Measurements from ENCODE around the gene MMP20.

Gene MMP20

DNA sequence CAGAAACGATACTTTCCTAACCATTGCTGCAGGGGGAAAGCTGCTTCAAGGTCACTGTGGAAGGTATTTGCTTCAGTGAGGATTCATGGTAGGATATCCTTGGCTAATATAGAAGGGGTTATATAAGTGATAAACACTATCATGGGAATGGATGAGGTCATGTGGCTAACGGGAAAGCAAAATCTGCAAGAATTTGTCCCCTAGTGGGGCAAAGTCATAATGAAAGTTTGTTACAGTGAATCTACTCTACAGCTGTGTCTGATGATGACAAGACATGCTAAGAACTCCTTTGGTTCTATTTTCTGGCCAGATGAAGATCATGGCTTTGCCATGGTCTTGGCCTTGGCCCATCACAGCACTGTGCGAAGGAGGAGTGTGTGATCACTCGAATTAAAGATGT is 13.8 kb downstream of the MMP20 start:
- no peak overlapping the region for H3K4me3 ChIP-seq (ENCODE audit: low read length)
- H3K27ac ChIP-seq (ENCODE audit: low read length) = no peak overlapping the region
- no peaks in the 10 kb centered on the region for H3K9me3 ChIP-seq (ENCODE audit: control insufficient read depth, insufficient read depth, low read length)
- WGBS (ENCODE audit: insufficient coverage, insufficient read length) = no CpG with 5 or more reads among the region's 4 CpGs
- H3K27me3 ChIP-seq (ENCODE audit: control insufficient read depth, insufficient read depth, low read length) = no peaks in the 10 kb centered on the region
- no peaks in the 10 kb centered on the region for H3K36me3 ChIP-seq (ENCODE audit: control insufficient read depth, insufficient read depth, low read length)
- peaks cover 3% of the 10 kb centered on the region; the same call in 1 of the 2 replicates for H3K4me1 ChIP-seq (ENCODE audit: control insufficient read depth, insufficient read depth, low read length)
- DNase-seq (ENCODE audit: low read depth, low spot score) = no peak

DNA sequence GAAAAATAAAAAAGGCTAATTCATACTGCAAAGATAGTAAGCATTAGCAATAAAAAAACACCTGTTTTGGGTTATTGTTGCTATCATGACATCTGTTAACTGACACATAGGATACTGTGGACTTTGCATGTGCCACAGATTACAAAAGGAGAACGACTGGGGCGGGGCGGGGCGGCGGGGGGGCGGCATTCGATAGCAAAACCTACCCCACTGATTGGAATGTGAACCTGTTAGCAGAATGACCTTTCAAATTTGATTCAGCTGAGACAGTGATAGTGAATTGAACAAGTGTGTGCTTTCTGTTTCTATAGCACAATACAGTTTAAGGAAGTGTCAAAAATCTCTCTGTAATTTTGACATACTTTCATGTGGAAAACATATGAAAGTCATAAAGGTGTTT is 14.9 kb downstream of the MMP20 start:
- Histone ChIP-seq H3K4me1 (ENCODE audit: control insufficient read depth, insufficient read depth, low read length) (no peaks in the 10 kb centered on the region), H3K4me3 (ENCODE audit: low read length) (no peak overlapping the region), H3K9me3 (ENCODE audit: control insufficient read depth, insufficient read depth, low read length) (no peaks in the 10 kb centered on the region), H3K27me3 (ENCODE audit: control insufficient read depth, insufficient read depth, low read length) (no peaks in the 10 kb centered on the region), H3K36me3 (ENCODE audit: control insufficient read depth, insufficient read depth, low read length) (no peaks in the 10 kb centered on the region), H3K27ac (ENCODE audit: low read length) (no peak overlapping the region)
- no CpG with 5 or more reads among the region's 7 CpGs for WGBS (ENCODE audit: insufficient coverage, insufficient read length)
- DNase-seq (ENCODE audit: low read depth, low spot score) = no peak

- H3K27me3 ChIP-seq (ENCODE audit: control insufficient read depth, insufficient read depth, low read length) = no peaks in the 10 kb centered on the region
Measured at GRCh38 chr11:102608699-102609098, 16.4 kb downstream of the MMP20 start.

DNA sequence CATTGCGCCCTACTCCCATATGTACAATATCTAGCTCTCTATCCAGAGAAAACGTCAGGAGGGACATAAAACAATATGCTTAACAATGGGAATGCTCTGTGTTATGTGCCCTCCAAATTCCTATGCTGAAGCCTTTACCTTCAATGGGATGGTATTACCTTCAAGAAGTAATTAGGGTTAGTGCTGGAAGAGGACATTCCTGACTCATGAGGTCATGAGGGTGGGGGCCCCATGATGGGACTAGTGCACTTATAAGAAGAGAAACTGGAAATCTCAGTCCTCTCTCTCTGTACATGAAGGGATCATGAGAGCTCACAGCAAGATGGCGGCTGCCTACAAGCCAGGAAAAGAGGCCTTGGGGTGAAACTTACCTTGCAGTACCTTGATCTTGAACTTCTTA is 20.3 kb downstream of the MMP20 start:
- Histone ChIP-seq H3K4me1 (ENCODE audit: control insufficient read depth, insufficient read depth, low read length) (peaks cover 2% of the 10 kb centered on the region; the same call in 1 of the 2 replicates), H3K9me3 (ENCODE audit: control insufficient read depth, insufficient read depth, low read length) (no peaks in the 10 kb centered on the region), H3K36me3 (ENCODE audit: control insufficient read depth, insufficient read depth, low read length) (no peaks in the 10 kb centered on the region), H3K27me3 (ENCODE audit: control insufficient read depth, insufficient read depth, low read length) (no peaks in the 10 kb centered on the region), H3K27ac (ENCODE audit: low read length) (no peak overlapping the region), H3K4me3 (ENCODE audit: low read length) (no peak overlapping the region)
- DNase-seq (ENCODE audit: low read depth, low spot score) = no peak
- no CpG with 5 or more reads among the region's 3 CpGs for WGBS (ENCODE audit: insufficient coverage, insufficient read length)

More at GRCh38 chr11:102608699-102609098, 16.4 kb downstream of the MMP20 start:
- Histone ChIP-seq H3K9me3 (ENCODE audit: control insufficient read depth, insufficient read depth, low read length) (no peaks in the 10 kb centered on the region), H3K4me3 (ENCODE audit: low read length) (no peak overlapping the region), H3K27ac (ENCODE audit: low read length) (no peak overlapping the region), H3K36me3 (ENCODE audit: control insufficient read depth, insufficient read depth, low read length) (no peaks in the 10 kb centered on the region), H3K4me1 (ENCODE audit: control insufficient read depth, insufficient read depth, low read length) (peaks cover 2% of the 10 kb centered on the region; the same call in 1 of the 2 replicates)
- WGBS (ENCODE audit: insufficient coverage, insufficient read length) = no CpG with 5 or more reads among the region's 3 CpGs
- no peak for DNase-seq (ENCODE audit: low read depth, low spot score)

DNA sequence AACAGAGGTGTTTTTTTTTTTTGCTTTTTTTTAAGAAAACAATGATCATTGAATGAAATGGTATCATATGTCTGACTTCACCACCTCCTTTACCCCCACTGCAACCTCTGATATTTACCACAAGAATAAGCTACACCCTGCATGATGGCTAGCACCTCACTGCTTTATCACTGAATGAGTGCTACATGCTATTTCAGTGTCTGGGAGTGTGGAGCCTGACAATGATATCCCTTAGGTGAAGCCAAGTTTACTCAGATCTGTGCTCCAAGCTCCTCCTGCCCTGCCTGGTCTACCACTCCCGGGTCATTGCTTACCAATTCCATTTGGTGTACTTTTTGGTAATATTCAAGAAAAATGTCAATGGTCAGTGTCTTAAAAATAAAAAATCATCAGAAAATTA is 21.1 kb downstream of the MMP20 start:
- WGBS (ENCODE audit: insufficient coverage, insufficient read length) = no CpG with 5 or more reads among the region's 1 CpG
- Histone ChIP-seq H3K9me3 (ENCODE audit: control insufficient read depth, insufficient read depth, low read length) (no peaks in the 10 kb centered on the region), H3K36me3 (ENCODE audit: control insufficient read depth, insufficient read depth, low read length) (no peaks in the 10 kb centered on the region), H3K4me1 (ENCODE audit: control insufficient read depth, insufficient read depth, low read length) (peaks cover 2% of the 10 kb centered on the region; the same call in 1 of the 2 replicates), H3K27ac (ENCODE audit: low read length) (no peak overlapping the region), H3K27me3 (ENCODE audit: control insufficient read depth, insufficient read depth, low read length) (no peaks in the 10 kb centered on the region), H3K4me3 (ENCODE audit: low read length) (no peak overlapping the region)
- DNase-seq (ENCODE audit: low read depth, low spot score) = no peak

DNA sequence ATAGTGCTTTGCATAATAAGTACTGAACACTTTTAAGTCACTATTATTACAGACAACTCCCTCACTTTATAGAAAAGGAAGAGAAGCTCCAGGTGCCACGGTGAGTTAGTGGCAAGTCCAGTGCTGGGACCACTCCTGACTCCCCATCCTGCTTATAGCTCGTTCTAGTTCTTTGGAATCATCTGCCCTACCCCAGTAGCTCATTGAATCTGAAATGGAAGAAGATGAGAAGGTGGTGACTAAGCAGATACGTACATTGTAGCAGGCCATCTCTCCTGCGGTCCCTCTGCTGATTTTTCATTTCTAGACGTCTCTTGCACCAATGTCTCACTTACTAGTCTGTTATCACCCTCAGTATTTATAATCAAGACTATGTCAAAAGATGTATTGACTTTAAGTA is 21.6 kb downstream of the MMP20 start:
- no CpG with 5 or more reads among the region's 5 CpGs for WGBS (ENCODE audit: insufficient coverage, insufficient read length)
- Histone ChIP-seq H3K36me3 (ENCODE audit: control insufficient read depth, insufficient read depth, low read length) (no peaks in the 10 kb centered on the region), H3K9me3 (ENCODE audit: control insufficient read depth, insufficient read depth, low read length) (no peaks in the 10 kb centered on the region), H3K4me3 (ENCODE audit: low read length) (no peak overlapping the region), H3K27me3 (ENCODE audit: control insufficient read depth, insufficient read depth, low read length) (no peaks in the 10 kb centered on the region), H3K27ac (ENCODE audit: low read length) (no peak overlapping the region), H3K4me1 (ENCODE audit: control insufficient read depth, insufficient read depth, low read length) (peaks cover 2% of the 10 kb centered on the region; the same call in 1 of the 2 replicates)
- DNase-seq (ENCODE audit: low read depth, low spot score) = no peak

DNA sequence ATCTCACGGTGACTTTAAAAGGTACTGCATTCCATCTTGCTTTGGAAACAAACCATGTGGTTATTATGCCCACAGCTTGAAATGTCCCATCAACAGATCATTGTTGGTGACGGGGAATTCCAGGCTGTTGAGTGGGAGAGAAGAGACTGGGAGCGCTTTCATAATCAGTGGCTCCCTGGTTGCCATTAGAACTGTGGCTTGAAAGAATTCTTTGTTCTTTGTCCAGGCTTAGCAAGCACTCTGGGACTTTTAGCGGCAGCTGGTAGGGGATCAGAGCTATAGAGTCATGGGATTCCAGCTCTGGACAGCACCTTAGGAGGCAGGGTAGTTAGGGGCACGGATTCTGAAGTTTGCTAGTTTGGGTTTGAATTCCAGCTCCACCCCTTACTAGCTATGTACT is 22.0 kb downstream of the MMP20 start:
- Histone ChIP-seq H3K36me3 (ENCODE audit: control insufficient read depth, insufficient read depth, low read length) (no peaks in the 10 kb centered on the region), H3K4me3 (ENCODE audit: low read length) (no peak overlapping the region), H3K9me3 (ENCODE audit: control insufficient read depth, insufficient read depth, low read length) (no peaks in the 10 kb centered on the region), H3K27ac (ENCODE audit: low read length) (no peak overlapping the region), H3K27me3 (ENCODE audit: control insufficient read depth, insufficient read depth, low read length) (no peaks in the 10 kb centered on the region), H3K4me1 (ENCODE audit: control insufficient read depth, insufficient read depth, low read length) (peaks cover 2% of the 10 kb centered on the region; the same call in 1 of the 2 replicates)
- WGBS (ENCODE audit: insufficient coverage, insufficient read length) = no CpG with 5 or more reads among the region's 5 CpGs
- DNase-seq (ENCODE audit: low read depth, low spot score) = no peak

- no peaks in the 10 kb centered on the region for H3K36me3 ChIP-seq (ENCODE audit: control insufficient read depth, insufficient read depth, low read length)
- H3K4me3 ChIP-seq (ENCODE audit: low read length) = no peak overlapping the region
- no peaks in the 10 kb centered on the region for H3K27me3 ChIP-seq (ENCODE audit: control insufficient read depth, insufficient read depth, low read length)
- no peaks in the 10 kb centered on the region for H3K9me3 ChIP-seq (ENCODE audit: control insufficient read depth, insufficient read depth, low read length)
- H3K4me1 ChIP-seq (ENCODE audit: control insufficient read depth, insufficient read depth, low read length) = peaks cover 2% of the 10 kb centered on the region; the same call in 1 of the 2 replicates
- H3K27ac ChIP-seq (ENCODE audit: low read length) = no peak overlapping the region
- no CpG with 5 or more reads among the region's 3 CpGs for WGBS (ENCODE audit: insufficient coverage, insufficient read length)
- no peak for DNase-seq (ENCODE audit: low read depth, low spot score)
Measured at GRCh38 chr11:102600666-102601065, 24.5 kb downstream of the MMP20 start.

GRCh38 chr11:102599642-102600261 is 25.4 kb downstream of the MMP20 start:
- Histone ChIP-seq H3K4me3 (ENCODE audit: low read length) (no peak overlapping the region), H3K27me3 (ENCODE audit: control insufficient read depth, insufficient read depth, low read length) (no peaks in the 10 kb centered on the region), H3K36me3 (ENCODE audit: control insufficient read depth, insufficient read depth, low read length) (no peaks in the 10 kb centered on the region), H3K27ac (ENCODE audit: low read length) (no peak overlapping the region), H3K9me3 (ENCODE audit: control insufficient read depth, insufficient read depth, low read length) (no peaks in the 10 kb centered on the region), H3K4me1 (ENCODE audit: control insufficient read depth, insufficient read depth, low read length) (peaks cover 2% of the 10 kb centered on the region; the same call in 1 of the 2 replicates)
- no CpG with 5 or more reads among the region's 3 CpGs for WGBS (ENCODE audit: insufficient coverage, insufficient read length)
- DNase-seq (ENCODE audit: low read depth, low spot score) = no peak

DNA sequence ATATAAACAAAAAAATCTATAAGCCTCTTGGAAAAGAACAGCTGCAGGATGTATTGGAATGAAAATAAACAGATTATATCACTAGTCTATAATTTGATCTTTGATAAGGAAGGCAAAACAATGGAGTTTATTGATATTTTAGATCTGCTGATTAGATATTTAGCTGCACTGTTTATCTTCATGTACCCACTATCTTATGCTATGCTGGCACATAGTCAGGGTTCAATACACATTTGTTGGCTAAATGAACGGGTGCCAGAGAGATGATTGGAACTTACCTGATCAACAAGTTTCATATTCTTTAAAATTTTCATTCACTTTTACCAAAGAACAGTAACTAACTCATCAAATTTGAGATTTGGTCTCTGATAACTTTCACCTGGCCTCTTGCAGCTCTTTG is 26.9 kb downstream of the MMP20 start:
- H3K27me3 ChIP-seq (ENCODE audit: control insufficient read depth, insufficient read depth, low read length) = no peaks in the 10 kb centered on the region
- no peak overlapping the region for H3K27ac ChIP-seq (ENCODE audit: low read length)
- WGBS (ENCODE audit: insufficient coverage, insufficient read length) = no CpG with 5 or more reads among the region's 1 CpG
- H3K9me3 ChIP-seq (ENCODE audit: control insufficient read depth, insufficient read depth, low read length) = no peaks in the 10 kb centered on the region
- no peak overlapping the region for H3K4me3 ChIP-seq (ENCODE audit: low read length)
- H3K36me3 ChIP-seq (ENCODE audit: control insufficient read depth, insufficient read depth, low read length) = no peaks in the 10 kb centered on the region
- DNase-seq (ENCODE audit: low read depth, low spot score) = no peak
- H3K4me1 ChIP-seq (ENCODE audit: control insufficient read depth, insufficient read depth, low read length) = no peaks in the 10 kb centered on the region

DNA sequence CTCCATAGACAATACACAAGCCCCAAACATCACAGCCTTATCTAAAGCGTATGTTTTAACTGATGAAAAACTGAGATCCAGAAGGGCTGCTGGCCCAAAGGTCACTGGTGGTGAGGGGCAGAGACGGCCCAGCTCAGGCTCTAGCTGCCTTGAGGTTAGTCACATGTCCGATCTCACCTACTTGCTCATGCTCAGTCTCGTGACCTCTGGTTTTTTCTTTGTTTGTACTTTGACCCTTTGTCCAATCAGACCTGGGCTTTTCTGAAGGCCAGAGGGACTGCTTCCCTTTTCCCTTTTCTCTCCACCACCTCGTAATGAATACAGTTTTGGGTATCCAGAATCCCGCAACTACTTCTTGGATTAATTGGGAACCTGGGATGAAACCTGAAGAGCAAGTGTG is 28.6 kb downstream of the MMP20 start:
- no peaks in the 10 kb centered on the region for H3K36me3 ChIP-seq (ENCODE audit: control insufficient read depth, insufficient read depth, low read length)
- no peak overlapping the region for H3K4me3 ChIP-seq (ENCODE audit: low read length)
- no peaks in the 10 kb centered on the region for H3K9me3 ChIP-seq (ENCODE audit: control insufficient read depth, insufficient read depth, low read length)
- DNase-seq (ENCODE audit: low read depth, low spot score) = no peak
- no peaks in the 10 kb centered on the region for H3K27me3 ChIP-seq (ENCODE audit: control insufficient read depth, insufficient read depth, low read length)
- H3K4me1 ChIP-seq (ENCODE audit: control insufficient read depth, insufficient read depth, low read length) = no peaks in the 10 kb centered on the region
- WGBS (ENCODE audit: insufficient coverage, insufficient read length) = no CpG with 5 or more reads among the region's 6 CpGs
- no peak overlapping the region for H3K27ac ChIP-seq (ENCODE audit: low read length)
